Esophagus muscularis mucosa (tissue), 4 donors: ENCODE measurements around the gene PLD1. TPM values are rescaled to one million over a fixed set of nuclear protein-coding genes. Genes with fewer than 3 reads are reported as not detected.
"Not testable (repeated sequence)": the region's sequence is repeated elsewhere in the genome, so short reads cannot be mapped to it uniquely, and the experiment has no call there.

Source experiments
- DNase-seq: peaks from one replicate; pipeline ENCODE4 v3.0.0-alpha.2; 2017; ENCODE audit errors: extremely low spot score
- H3K27ac ChIP-seq, 4 donors: fragments of 200-600 bp; sonication (generic); replicated peaks in 1 of 4; 1 replicate in 3 of 4; 2 replicates in 1 of 4; pipeline ENCODE4 v1.5.1; 2016 to 2019; ENCODE audit warnings: mild to moderate bottlenecking in 1 of 4
- H3K27me3 ChIP-seq, 4 donors: fragments of 200-600 bp; sonication (generic); one replicate each; pipeline versions ENCODE4 v1.5.1 to v1.6.0; 2016 to 2019
- H3K36me3 ChIP-seq, 4 donors: fragments of 200-600 bp; sonication (generic); one replicate each; pipeline ENCODE4 v1.5.1; 2016 to 2019
- H3K4me1 ChIP-seq, 4 donors: fragments of 200-600 bp; sonication (generic); one replicate each; pipeline ENCODE4 v1.5.1; 2016 to 2019
- H3K4me3 ChIP-seq, 4 donors: fragments of 200-600 bp; sonication (generic); 1 replicate in 2 of 4; 2 replicates in 2 of 4; pipeline ENCODE4 v1.5.1; 2016 to 2019; ENCODE audit warnings: mild to moderate bottlenecking in 4 of 4, moderate library complexity in 1 of 4
- H3K9me3 ChIP-seq, 4 donors: fragments of 200-600 bp; sonication (generic); 1 replicate in 3 of 4; 2 replicates in 1 of 4; pipeline ENCODE4 v1.5.1; 2016 to 2019
- CTCF ChIP-seq, 3 experiments: fragments of 200-600 bp in 2 of 3; fragments of 450-650 bp in 1 of 3; sonication (generic) in 2 of 3; IDR thresholded peaks; one replicate each; pipeline ENCODE4 v1.5.1; 2017 to 2019; ENCODE audit warnings: antibody characterized with exemption in 3 of 3, mild to moderate bottlenecking in 2 of 3, moderate library complexity in 1 of 3
- EP300 ChIP-seq: sonication (generic); formaldehyde crosslinking; IDR thresholded peaks from one replicate; pipeline ENCODE4 v1.6.1; 2017; ENCODE audit warnings: antibody characterized with exemption
- POLR2A ChIP-seq: fragments of 450-650 bp; IDR thresholded peaks from one replicate; pipeline ENCODE4 v1.6.1; 2017; ENCODE audit warnings: antibody characterized with exemption, moderate library complexity, mild to moderate bottlenecking, low read depth
- POLR2AphosphoS5 ChIP-seq, 2 donors: sonication (generic); formaldehyde crosslinking; IDR thresholded peaks; one replicate each; pipeline ENCODE4 v1.6.1; 2017; ENCODE audit warnings: antibody characterized with exemption in 2 of 2
- WGBS: methylation state at CpG from one replicate; pipeline ENCODE4 v1.1.5; 2018; 5-methylcytosine and 5-hydroxymethylcytosine counted together
- intact Hi-C: fragments of 100-400 bp; cut with DNase I; formaldehyde crosslinking; loops from one replicate; pipeline ENCODE4 v1.15.1; 2023
- total RNA-seq, 4 donors: library from RNA; depleted of rRNA; stranded (reverse); fragments of >200 nt; gene quantifications; one replicate each; pipeline versions ENCODE4 v1.1.0 to v1.2.1, GENCODE V29; 2016

Gene PLD1
- total RNA-seq, 4 donors from 2014 or later, result 12.4 to 21.1 (median 18.5) TPM

GRCh38 chr3:171696805-171697204 is 113.5 kb downstream of the PLD1 start:
- WGBS, result 97% methylated on average over 6 of the region's 6 CpGs
- Histone ChIP-seq H3K27ac (no peak overlapping the region), H3K27me3 (no peaks in the 10 kb centered on the region), H3K4me1 (peaks cover 3 to 18% (median 16%) of the 10 kb centered on the region in 4 donors), H3K9me3 (no peaks in the 10 kb centered on the region), H3K4me3 (no peak overlapping the region), H3K36me3 (peaks cover 0 to 39% (median 8%) of the 10 kb centered on the region in 4 donors)
- DNase-seq, result no peak
- no peak for TF ChIP-seq EP300
- TF ChIP-seq CTCF (IDR thresholded peaks at IDR 0.05), result no peak
- no peak for TF ChIP-seq POLR2AphosphoS5 (IDR thresholded peaks at IDR 0.05)
- TF ChIP-seq POLR2A, result no peak
- intact Hi-C loops, result loop anchor here (5.0 kb wide), 2 partner anchors 35 to 65 kb away; no protein-coding TSS in a partner anchor

- intact Hi-C loops, result loop anchor here (5.0 kb wide), 2 partner anchors 33 to 67 kb away; no protein-coding TSS in a partner anchor
- WGBS, result 21% methylated on average over 1 of the region's 1 CpG
- Histone ChIP-seq H3K4me1 (peaks cover 3 to 18% (median 16%) of the 10 kb centered on the region in 4 donors), H3K27ac (no peak overlapping the region), H3K27me3 (no peaks in the 10 kb centered on the region), H3K36me3 (peaks cover 0 to 51% (median 8%) of the 10 kb centered on the region in 4 donors), H3K9me3 (no peaks in the 10 kb centered on the region), H3K4me3 (no peak overlapping the region)
- DNase-seq, result no peak
- TF ChIP-seq CTCF (IDR thresholded peaks at IDR 0.05), result no peak
- TF ChIP-seq EP300, result no peak
- no peak for TF ChIP-seq POLR2AphosphoS5 (IDR thresholded peaks at IDR 0.05)
- no peak for TF ChIP-seq POLR2A
Measured at GRCh38 chr3:171695426-171695825, 114.9 kb downstream of the PLD1 start.

GRCh38 chr3:171694888-171695287 is 115.4 kb downstream of the PLD1 start:
- Histone ChIP-seq H3K4me1 (peaks cover 3 to 18% (median 16%) of the 10 kb centered on the region in 4 donors), H3K27ac (no peak overlapping the region), H3K9me3 (no peaks in the 10 kb centered on the region), H3K27me3 (no peaks in the 10 kb centered on the region), H3K36me3 (peaks cover 0 to 51% (median 8%) of the 10 kb centered on the region in 4 donors), H3K4me3 (no peak overlapping the region)
- TF ChIP-seq POLR2AphosphoS5 (IDR thresholded peaks at IDR 0.05) (no peak), EP300 (no peak), POLR2A (no peak), CTCF (IDR thresholded peaks at IDR 0.05) (no peak)
- 83% methylated on average over 1 of the region's 1 CpG for WGBS
- no peak for DNase-seq
- intact Hi-C loops, result loop anchor here (5.0 kb wide), 2 partner anchors 33 to 67 kb away; no protein-coding TSS in a partner anchor

DNA sequence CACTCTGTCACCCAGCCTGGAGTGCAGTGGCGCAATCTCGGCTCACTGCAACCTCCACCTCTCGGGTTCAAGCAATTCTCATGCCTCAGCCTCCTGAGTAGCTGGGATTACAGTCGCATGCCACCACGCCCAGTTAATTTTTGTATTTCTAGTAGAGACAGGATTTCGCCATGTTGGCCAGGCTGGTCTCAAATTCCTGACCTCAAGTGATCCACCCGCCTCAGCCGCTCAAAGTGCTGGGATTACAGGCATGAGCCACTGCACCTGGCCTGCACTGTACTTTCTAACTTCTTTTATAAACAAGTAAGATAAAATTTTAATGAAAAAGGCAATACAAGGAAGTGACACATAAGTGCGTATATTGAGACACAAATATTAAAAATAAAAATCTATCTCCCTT is 117.7 kb downstream of the PLD1 start:
- H3K27ac ChIP-seq, H3K4me3 ChIP-seq, H3K27me3 ChIP-seq, H3K9me3 ChIP-seq, intact Hi-C loops, DNase-seq: not testable (repeated sequence)
- H3K4me1 ChIP-seq, result peaks cover 10 to 31% (median 28%) of the 10 kb centered on the region in 4 donors
- H3K36me3 ChIP-seq, result peaks cover 0 to 40% (median 5%) of the 10 kb centered on the region in 4 donors
- 92% methylated on average over 9 of the region's 9 CpGs for WGBS

DNA sequence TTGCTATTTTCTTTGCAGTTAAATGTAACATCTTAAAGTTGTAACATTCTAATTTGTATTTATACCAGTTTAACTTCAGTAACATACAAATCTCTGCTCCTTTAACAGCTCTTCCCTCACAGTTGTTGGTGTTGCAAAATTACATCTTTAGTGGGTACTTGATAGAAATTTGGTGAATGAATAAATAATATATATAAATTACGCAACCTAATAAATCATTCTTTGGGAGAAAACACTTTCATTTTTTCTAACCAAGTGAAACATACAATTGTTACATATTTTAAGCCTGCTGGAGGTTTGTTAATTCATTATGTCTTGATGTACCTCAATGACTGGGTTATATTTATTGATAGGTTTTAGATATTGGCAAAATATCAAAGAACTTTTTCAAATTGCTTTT is 118.8 kb downstream of the PLD1 start:
- WGBS, result 100% methylated on average over 1 of the region's 1 CpG
- Histone ChIP-seq H3K9me3 (no peaks in the 10 kb centered on the region), H3K36me3 (peaks cover 0 to 44% (median 4%) of the 10 kb centered on the region in 4 donors), H3K4me3 (no peak overlapping the region), H3K27me3 (no peaks in the 10 kb centered on the region), H3K4me1 (peaks cover 10 to 34% (median 33%) of the 10 kb centered on the region in 4 donors), H3K27ac (no peak overlapping the region)
- no peak for DNase-seq
- TF ChIP-seq EP300 (no peak), POLR2A (no peak), CTCF (IDR thresholded peaks at IDR 0.05) (no peak), POLR2AphosphoS5 (IDR thresholded peaks at IDR 0.05) (no peak)
- intact Hi-C loops, result no loop called here
